Thyroid gland (tissue), 4 donors: ENCODE results near the gene SPA17.

Source experiments
- POLR2A ChIP-seq, 2 donors: fragments of 450-650 bp; IDR thresholded peaks; one replicate each; pipeline ENCODE4 v1.6.1; 2017; ENCODE audit warnings: antibody characterized with exemption in 2 of 2, mild to moderate bottlenecking in 2 of 2, moderate library complexity in 1 of 2
- TF ChIP-seq, protein P1 (sequence below), 6 experiments: fragments of 200-600 bp in 3 of 6; fragments of 450-650 bp in 3 of 6; sonication (generic) in 3 of 6; IDR thresholded peaks; one replicate each; pipeline ENCODE4 v1.5.1; 2016 to 2019; ENCODE audit warnings: antibody characterized with exemption in 6 of 6, mild to moderate bottlenecking in 2 of 6, inconsistent platforms in 1 of 6, moderate library complexity in 1 of 6

DNA sequence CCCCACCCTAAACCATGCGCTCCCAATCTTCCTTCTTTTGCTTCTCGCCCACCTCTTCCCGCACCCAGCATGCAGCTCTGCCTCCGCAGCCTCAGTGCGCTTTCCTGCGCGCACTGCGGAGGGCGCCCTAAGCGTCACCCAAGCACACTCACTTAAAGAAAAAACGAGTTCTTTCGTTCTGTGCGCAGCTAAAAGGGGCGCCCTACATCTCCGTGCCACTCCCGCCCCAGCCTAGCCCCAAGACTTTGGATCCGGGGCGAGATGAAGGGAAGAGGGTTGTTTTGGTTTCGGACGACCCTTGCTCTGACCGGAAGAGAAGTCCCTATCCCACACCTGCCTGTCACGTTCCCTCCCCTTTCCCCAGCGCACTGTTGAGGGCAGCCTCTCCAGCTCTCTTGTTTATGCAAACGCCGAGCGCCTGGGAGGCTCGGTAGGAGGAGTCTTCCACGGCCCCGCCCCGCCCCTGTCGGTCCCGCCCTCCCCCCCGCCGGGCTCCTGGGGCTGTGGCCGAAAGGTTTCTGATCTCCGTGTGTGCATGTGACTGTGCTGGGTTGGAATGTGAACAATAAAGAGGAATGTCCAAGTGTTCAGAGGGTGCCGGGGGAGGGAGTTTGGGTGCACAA, 73.0 kb downstream of the SPA17 start:
- TF ChIP-seq, protein P1, sequence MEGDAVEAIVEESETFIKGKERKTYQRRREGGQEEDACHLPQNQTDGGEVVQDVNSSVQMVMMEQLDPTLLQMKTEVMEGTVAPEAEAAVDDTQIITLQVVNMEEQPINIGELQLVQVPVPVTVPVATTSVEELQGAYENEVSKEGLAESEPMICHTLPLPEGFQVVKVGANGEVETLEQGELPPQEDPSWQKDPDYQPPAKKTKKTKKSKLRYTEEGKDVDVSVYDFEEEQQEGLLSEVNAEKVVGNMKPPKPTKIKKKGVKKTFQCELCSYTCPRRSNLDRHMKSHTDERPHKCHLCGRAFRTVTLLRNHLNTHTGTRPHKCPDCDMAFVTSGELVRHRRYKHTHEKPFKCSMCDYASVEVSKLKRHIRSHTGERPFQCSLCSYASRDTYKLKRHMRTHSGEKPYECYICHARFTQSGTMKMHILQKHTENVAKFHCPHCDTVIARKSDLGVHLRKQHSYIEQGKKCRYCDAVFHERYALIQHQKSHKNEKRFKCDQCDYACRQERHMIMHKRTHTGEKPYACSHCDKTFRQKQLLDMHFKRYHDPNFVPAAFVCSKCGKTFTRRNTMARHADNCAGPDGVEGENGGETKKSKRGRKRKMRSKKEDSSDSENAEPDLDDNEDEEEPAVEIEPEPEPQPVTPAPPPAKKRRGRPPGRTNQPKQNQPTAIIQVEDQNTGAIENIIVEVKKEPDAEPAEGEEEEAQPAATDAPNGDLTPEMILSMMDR (IDR thresholded peaks at IDR 0.05), result peak; percentile 13 to 70 (median 62)
- TF ChIP-seq POLR2A (IDR thresholded peaks at IDR 0.05), result peak; percentile 76 to 95
